HG02973 (cell line): ENCODE results near the gene WDFY1.
"Not testable (repeated sequence)": the region's sequence is repeated elsewhere in the genome, so short reads cannot be mapped to it uniquely, and the experiment has no call there.

Experiments
- ATAC-seq: cut with Tn5 transposase; IDR thresholded peaks from one replicate; pipeline ENCODE4 v1.9.1; 2021; ENCODE audit warnings: moderate library complexity; ENCODE audit not compliant: unreplicated experiment

The WDFY1 gene

GRCh38 chr2:223957092-223957851, 12.1 kb upstream of the WDFY1 start, which contains the start of gene MRPL44:
Gene MRPL44 (plus strand): TSS chr2:223957463. CDS start chr2:223957473, 10 bp downstream.
- ATAC-seq, result peak; percentile 85

- no peak for ATAC-seq
These were observed 11.2 kb upstream of the WDFY1 start for GRCh38 chr2:223956300-223956699.

- ATAC-seq, result no peak
These were observed 9.3 kb upstream of the WDFY1 start for GRCh38 chr2:223954401-223954800.

GRCh38 chr2:223952280-223952968, 7.3 kb upstream of the WDFY1 start:
- ATAC-seq, result peak; percentile 51

- ATAC-seq, result no peak
These were observed 5.6 kb upstream of the WDFY1 start for GRCh38 chr2:223950448-223951347.

- ATAC-seq, result no peak
These were observed 4.2 kb upstream of the WDFY1 start for GRCh38 chr2:223949241-223949840.

GRCh38 chr2:223947711-223948205, 2.6 kb upstream of the WDFY1 start:
- no peak for ATAC-seq

- ATAC-seq, result no peak
These were observed 620 bp upstream of the WDFY1 start for GRCh38 chr2:223945755-223946154.

GRCh38 chr2:223944166-223944702, 901 bp downstream of the WDFY1 start:
- ATAC-seq, result no peak

GRCh38 chr2:223943561-223944008, 1.6 kb downstream of the WDFY1 start:
- no peak for ATAC-seq

GRCh38 chr2:223943135-223943534, 2.0 kb downstream of the WDFY1 start:
- no peak for ATAC-seq

- ATAC-seq, result peak; percentile 60
These were observed 3.4 kb downstream of the WDFY1 start for GRCh38 chr2:223941579-223942277.

- not testable (repeated sequence) for ATAC-seq
These were observed 5.7 kb downstream of the WDFY1 start for GRCh38 chr2:223939438-223939837.

GRCh38 chr2:223937535-223937934, 7.6 kb downstream of the WDFY1 start:
- no peak for ATAC-seq

GRCh38 chr2:223936862-223937326, 8.2 kb downstream of the WDFY1 start:
- no peak for ATAC-seq

GRCh38 chr2:223935459-223936125, 9.5 kb downstream of the WDFY1 start:
- ATAC-seq, result no peak

GRCh38 chr2:223934870-223935269, 10.3 kb downstream of the WDFY1 start:
- ATAC-seq, result no peak

- no peak for ATAC-seq
These were observed 12.0 kb downstream of the WDFY1 start for GRCh38 chr2:223932816-223933800.
